GM21825 (cell line): ENCODE results near the gene SNX33.
"Not testable (repeated sequence)": the region's sequence is repeated elsewhere in the genome, so short reads cannot be mapped to it uniquely, and the experiment has no call there.

Experiments used
- ATAC-seq: cut with Tn5 transposase; IDR thresholded peaks from one replicate; pipeline ENCODE4 v1.9.1; 2021; ENCODE audit warnings: mild to moderate bottlenecking, moderate library complexity; ENCODE audit not compliant: unreplicated experiment

SNX33 gene

DNA sequence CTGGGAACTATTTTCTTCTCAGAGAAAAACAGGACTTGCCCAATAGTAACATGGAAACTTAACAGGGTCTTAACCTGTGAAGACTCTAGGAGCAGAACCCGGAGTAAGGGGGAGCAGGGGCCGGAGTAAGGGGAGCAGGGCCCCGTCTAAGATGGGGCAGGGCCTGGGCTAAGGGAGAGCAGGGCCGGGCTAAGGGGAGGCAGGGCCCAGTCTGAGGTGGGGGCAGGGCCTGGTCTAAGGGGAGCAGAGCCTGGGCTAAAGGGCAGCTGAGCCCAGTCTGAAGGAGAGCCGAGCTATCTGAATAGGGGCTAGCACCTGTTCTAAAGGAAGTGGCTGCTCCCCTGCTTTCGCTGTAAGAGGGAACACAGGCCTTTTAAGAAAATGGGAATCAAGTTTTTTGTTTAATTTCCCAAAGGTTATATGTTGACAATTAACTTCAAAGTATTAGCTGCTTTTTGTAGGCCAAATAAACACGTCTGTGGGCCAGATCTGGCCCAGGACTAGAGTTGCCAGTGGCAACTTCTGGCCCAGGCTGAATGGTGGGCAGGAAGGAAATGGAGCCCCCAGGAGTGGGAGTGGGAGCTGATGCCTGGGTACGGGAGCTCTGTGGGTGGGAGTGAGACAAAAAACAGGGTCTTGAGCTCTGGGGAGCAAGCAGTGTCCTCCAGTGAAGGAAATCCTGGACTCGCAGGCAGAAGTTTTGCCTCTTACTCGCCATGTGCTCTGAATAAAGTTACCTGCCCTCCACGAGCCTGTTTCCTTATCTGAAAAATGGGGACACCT lies 32.5 kb downstream of the SNX33 start:
- no peak for ATAC-seq

GRCh38 chr15:75682181-75683135 lies 34.7 kb downstream of the SNX33 start:
- ATAC-seq: no peak

GRCh38 chr15:75683646-75684312 lies 36.1 kb downstream of the SNX33 start:
- ATAC-seq: not testable (repeated sequence)

DNA sequence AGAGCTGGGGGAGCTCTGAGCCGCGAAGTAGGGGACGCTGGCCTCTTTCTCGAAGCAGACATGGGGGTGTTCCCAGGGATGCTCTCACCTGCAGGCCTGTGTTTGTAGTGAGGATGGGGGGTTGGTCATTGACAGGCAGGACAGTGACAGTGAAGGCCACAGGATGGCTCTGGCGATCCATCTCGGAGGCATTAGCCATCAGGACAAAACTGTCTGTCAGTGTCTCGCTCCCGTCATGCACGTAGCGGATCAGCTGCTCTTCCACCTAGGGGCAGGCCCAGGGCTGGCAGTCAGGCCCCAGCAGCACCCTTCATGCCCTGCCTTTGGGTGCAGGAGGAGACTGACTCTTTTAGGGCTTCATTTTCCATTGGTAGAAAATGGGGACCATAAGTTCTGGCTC lies 36.9 kb downstream of the SNX33 start:
- ATAC-seq: no peak

GRCh38 chr15:75685195-75685594 lies 37.5 kb downstream of the SNX33 start:
- no peak for ATAC-seq

DNA sequence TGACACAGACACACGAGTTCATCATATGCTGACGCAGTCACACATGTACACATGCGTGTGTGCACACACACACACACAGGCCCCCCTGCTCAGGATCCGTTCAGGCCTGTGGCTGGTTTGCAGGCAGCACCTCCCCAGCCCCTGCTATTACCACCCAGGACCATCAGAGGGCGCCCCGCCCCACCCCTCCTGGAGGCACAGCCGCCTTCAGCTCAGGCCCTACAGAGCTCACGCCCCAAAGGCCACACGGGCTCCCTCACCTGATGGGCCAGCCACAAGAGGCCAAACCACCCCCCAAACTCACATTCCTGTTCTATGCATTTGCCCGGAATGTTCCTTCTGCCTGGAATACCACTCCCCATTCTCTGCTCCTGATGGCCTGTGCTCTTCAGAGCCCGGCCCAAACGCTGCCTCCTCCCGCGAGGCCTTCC lies 38.5 kb downstream of the SNX33 start:
- not testable (repeated sequence) for ATAC-seq

DNA sequence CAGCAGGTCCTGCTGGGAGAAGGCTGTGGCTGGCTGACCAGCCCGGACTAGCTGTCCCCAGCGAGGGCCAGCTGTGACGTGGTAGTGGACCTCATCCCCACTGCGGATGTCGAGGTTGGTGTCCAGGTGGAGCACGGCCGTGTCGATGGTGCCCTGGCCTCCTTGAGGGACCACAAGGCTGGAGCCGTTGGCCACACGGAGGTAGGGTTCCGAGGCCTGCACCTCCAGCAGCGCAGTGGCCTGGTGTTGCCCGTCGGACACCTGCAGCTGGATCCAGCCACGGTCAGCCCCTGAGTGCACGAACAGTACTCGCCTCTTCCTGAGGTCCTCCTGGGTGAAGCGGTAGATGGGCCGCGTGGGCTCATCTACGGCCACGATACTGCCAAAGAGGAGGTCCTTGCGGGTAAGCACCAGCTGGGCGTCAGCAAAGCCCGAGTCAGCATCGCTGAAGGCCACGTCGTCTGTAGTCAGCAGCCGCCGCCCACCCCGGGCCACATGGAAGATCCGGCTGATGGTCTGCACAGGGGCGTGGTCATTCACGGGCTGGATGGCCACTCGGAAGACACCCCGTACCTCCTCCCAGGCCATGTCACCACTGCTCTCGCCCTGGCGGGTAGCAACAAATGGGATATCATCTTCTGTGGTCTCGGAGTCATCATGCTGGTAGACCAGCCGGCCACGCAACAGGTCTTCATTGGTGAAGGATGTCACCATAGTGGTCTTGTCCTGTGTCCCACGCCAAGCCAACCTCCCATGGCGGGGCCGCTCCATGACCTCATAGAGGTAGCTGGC lies 40.0 kb downstream of the SNX33 start:
- no peak for ATAC-seq

DNA sequence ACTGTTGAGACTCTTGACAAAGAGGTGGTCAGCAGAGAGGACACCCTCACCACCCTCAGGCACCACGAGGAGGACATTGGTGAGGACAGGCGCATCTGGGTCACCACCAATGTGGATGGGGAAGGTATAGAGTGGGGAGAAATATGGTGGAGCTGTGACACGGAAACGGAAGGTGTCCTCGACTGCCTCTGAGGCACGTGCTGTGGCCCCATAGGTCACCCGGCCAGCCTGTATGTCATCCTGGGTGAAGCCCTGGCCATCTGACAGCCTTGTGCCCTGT lies 40.5 kb downstream of the SNX33 start:
- ATAC-seq: no peak

- no peak for ATAC-seq
Measured at GRCh38 chr15:75688831-75689230, 41.1 kb downstream of the SNX33 start.

DNA sequence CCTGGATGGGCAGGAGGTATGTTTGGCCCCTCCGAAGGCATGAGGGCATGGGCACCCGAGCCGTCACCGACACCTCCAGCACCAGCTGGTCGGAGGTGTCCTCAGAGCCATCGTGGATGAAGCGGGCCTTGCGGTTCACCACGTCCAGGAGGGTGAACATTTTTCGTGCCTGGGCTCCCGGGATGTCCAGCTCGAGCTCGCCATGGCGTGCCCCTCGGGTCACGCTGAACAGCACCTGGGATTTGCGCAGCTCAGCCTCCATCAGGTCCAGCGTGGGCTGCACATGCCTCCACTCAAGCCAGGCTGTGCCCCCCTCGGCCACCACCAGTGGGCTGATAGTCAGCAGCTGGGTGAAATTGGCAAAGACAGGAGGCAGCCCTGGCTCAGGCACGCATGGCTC lies 41.7 kb downstream of the SNX33 start:
- not testable (repeated sequence) for ATAC-seq

DNA sequence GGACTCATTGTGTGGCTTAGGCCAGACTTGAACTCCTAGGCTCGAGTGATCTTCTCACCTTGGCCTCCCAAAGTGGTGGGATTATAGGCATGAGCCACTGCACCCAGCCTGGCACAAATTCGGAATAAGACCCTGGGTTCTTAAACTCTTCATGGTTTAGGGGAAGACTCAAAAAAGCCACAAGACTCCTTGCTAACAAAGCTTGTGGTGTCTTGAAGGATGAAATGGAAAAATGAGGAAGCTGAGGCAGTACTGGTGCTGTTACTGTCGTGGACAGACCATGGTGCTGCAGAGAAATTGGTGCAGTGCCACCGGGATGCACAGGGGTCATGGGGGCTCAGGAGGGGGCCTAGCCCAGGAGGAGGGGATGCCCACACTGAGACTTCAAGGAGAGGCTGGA lies 44.6 kb downstream of the SNX33 start:
- ATAC-seq: not testable (repeated sequence)

GRCh38 chr15:75693028-75693427 lies 45.3 kb downstream of the SNX33 start:
- ATAC-seq: not testable (repeated sequence)

DNA sequence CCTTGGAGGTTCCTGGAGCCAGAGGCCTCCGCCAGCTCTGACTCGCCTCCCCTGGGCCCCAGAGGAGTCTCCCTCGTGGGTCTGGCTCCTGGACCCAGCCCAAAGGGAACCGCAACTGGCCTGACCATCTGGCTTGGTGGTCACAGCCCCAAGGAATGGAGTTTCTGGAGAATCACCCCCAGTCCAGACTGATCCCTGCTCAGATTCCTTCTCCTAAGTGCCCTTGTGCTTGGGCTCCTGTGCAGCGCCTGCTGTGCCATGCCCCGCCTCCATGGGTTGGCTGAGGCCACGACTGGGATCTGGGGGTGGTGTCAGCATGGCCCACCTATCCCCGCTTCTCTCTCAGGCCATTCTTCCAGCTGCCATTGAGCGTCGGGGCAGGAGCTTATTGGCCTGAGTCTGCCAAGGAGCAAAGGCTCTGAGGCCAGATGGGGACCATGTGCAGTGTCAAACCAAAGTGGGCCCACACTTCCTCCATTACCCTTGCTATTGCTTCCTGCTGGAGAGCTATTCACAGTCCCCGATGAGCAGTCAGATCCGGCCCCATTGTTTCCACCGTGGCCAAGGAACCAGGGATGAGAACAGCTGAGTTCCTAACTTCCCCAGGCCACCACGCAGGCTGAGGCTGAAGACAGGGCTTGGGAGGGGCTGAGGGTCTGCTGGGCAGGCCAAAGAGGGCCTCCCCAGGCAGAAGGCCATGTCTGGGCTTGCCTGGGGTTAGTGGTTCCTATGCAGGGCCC lies 46.0 kb downstream of the SNX33 start:
- ATAC-seq: no peak

DNA sequence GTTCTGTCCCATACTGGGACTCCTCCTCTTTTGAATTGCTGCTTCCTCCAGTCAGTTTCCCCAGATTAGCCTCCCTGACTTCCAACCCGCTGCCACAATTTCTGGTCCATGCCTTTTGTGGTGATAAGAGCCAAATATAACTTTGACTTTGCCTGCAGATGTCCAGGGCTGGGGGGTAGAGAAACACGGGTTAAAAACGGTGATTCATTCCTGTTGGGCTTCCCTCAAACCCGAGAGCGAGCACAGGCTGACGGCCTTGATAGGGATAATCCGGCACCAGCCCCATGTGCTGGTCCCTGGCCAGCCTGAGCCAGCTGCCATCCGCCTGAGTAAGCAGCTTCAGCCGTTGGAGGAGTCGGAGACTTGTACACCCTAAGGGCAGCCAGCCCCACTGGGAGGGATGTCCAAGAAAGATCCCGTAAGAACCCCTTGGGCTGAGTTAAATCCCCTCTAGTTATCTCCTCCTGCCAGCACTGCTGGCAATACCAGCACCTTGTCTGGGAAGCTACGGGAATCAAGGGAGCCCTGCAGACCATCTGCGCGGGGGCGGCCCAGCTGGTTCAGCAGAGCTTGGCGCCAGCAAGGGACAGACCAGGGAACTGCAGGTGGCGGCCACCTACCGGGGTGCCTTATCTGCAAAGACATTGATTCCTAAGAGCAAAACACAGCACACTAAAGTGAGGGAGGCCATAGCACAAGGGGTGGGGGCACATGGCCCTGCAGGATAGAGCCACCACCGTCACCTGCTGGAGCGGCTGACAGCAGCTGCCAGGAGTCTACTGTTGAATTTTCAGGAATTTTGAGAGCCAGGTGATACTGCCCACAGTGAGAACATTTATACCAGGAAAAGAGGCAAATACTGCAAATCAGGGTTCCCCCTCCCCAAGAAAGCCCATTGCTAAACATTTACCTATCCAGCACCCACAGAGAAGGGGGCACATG lies 46.8 kb downstream of the SNX33 start:
- no peak for ATAC-seq

DNA sequence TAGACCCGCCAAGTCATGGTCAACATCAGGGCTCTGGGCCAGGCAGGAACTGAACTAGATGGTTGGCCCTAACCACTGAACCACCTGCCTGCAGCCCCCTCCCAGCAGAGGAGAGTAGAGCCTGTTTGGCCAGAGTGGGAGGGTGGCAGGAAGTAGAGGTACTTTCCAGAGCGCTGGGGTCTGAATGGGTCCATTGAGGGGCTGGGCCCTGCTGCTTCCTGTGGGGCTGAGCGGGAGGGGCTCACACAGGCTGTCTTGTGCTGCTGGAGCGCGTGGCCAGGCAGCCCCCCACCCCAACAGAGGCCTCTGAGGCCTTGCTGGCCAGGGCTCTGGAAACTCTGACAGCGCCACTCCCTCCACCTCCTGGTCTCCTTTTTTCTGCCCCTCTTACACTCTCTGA lies 47.5 kb downstream of the SNX33 start:
- no peak for ATAC-seq

DNA sequence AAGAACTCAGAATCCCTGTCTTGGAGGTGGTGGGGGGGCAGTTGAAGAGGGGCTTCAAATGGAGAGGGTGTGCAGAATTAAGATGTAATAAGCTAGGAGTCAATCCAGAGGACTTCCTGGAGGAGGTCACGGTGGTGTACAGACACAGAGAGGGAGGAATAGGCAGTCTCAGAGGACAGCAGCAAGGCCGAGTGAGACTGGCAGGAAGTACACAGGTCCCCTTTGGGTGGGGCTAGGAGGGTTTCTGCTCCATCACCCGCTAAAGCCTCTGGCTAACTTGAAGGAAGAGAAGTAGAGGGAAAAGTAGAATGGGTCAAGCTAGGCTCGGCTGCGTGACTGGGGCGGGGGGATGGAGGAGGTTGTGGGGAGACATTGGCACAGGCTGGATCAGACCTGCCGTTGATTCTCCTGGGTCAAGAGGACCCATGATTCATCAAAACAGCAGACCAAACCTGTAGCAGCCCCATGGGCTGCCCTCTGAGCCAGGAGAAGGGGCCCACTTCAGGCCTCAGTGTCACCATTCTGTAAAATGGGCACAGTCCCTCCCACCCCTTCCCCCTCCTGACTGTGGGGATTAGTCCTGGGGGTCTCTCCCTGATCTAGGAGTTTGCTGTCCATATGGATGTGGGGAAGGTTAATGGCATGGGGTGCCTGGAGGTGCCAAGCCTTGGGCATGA lies 48.1 kb downstream of the SNX33 start:
- ATAC-seq: no peak

GRCh38 chr15:75696311-75696720 lies 48.6 kb downstream of the SNX33 start:
- no peak for ATAC-seq

DNA sequence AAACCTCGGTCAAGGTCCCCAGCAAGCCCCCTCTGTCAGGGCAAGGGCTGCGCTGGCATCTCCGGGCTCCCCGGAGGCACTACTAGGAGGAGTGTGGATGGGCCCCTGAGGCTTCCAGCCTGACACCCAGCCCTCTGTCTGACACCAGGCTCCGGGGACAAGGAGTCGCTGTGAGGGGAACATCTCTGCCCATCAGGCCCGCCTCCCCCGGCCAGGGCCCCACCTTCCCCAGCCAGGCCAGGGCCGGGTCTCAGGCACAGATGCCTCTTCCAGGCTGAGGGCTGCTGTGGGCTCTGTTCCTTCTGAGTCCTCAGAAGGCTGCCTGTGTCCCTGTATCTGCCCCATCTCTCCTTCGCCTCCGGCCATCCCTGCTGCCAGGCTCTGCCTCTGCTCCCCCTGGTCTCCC lies 49.1 kb downstream of the SNX33 start:
- ATAC-seq: no peak
